GM12864 (cell line): ENCODE measurements around the gene PREP.

ENCODE experiments used
- DNase-seq: peaks from one replicate; pipeline ENCODE4 v3.0.0-alpha.2; 2011; ENCODE audit warnings: low read depth
- H3K4me3 ChIP-seq: 2 replicates; pipeline ENCODE4 v1.5.1; 2011; ENCODE audit warnings: mild to moderate bottlenecking, low read depth, low read length, control low read depth
- TF ChIP-seq, protein P1 (sequence below): IDR thresholded peaks from 2 replicates; pipeline ENCODE4 v1.5.1; 2011; ENCODE audit warnings: low read depth, mild to moderate bottlenecking, moderate library complexity, low read length, control low read depth, inconsistent platforms; ENCODE audit errors: missing control alignments

The PREP gene

DNA sequence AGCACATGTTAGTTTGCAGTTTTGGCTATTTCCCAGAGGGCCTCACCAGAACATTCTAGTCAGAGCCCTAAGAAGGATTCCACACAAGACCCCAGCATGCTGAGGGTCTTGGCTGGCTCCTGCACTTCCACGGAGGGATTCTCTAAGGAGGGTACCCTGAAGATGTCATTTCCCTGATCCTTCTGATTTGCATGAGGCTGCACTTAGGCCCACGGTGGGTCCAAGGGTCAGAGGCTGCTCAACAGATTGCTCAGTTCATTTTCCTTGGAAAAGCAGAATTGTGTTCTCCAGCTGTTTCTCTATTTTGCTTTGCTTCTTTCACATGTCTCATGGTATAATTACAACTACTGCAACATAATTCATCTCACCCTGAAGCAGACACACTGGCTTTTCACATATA is 22.2 kb downstream of the PREP start:
- no peak for DNase-seq
- TF ChIP-seq, protein P1, sequence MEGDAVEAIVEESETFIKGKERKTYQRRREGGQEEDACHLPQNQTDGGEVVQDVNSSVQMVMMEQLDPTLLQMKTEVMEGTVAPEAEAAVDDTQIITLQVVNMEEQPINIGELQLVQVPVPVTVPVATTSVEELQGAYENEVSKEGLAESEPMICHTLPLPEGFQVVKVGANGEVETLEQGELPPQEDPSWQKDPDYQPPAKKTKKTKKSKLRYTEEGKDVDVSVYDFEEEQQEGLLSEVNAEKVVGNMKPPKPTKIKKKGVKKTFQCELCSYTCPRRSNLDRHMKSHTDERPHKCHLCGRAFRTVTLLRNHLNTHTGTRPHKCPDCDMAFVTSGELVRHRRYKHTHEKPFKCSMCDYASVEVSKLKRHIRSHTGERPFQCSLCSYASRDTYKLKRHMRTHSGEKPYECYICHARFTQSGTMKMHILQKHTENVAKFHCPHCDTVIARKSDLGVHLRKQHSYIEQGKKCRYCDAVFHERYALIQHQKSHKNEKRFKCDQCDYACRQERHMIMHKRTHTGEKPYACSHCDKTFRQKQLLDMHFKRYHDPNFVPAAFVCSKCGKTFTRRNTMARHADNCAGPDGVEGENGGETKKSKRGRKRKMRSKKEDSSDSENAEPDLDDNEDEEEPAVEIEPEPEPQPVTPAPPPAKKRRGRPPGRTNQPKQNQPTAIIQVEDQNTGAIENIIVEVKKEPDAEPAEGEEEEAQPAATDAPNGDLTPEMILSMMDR = no peak
- H3K4me3 ChIP-seq = no peak overlapping the region

DNA sequence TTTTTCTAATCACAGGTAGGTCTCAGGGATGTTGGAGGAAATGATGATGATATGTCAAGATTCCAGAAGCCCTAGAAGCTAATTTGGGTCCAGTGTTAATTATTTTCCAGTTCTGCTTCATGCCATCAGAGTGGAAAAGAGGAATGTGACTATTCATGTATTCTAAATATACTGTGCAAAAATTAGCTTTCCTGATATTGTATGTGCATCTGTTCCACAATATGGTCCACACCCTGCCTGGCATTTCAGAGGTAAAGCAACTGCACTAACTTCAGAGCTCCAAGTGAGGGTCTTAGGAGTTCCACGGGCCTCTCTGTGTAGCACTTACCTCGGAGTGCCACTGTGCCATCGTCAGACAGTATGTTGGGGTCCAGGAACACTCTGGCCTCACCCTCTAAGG is 27.1 kb downstream of the PREP start:
- TF ChIP-seq, protein P1 = no peak
- no peak for DNase-seq
- no peak overlapping the region for H3K4me3 ChIP-seq

GRCh38 chr6:105374010-105374420 is 28.9 kb downstream of the PREP start:
- TF ChIP-seq, protein P1 = no peak
- H3K4me3 ChIP-seq = no peak overlapping the region
- no peak for DNase-seq

DNA sequence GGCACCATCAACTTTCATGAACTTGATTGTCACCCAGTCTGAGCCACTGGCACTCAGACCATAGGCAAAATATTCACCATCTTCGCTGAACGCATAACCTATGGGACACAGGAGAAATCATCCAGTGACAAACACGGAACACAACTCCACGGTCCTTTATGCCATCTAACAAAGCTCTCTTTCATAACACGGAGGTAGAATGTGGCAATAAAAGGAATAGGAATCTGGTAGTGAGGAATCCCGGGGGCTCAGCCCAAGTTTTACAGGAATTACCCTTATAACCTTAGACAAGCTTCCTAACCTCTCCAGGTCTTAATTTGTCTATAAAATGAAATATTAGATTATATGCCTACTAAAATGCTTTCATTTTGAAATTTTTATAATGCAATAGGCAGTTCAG is 29.4 kb downstream of the PREP start:
- DNase-seq = no peak
- TF ChIP-seq, protein P1 = no peak

DNA sequence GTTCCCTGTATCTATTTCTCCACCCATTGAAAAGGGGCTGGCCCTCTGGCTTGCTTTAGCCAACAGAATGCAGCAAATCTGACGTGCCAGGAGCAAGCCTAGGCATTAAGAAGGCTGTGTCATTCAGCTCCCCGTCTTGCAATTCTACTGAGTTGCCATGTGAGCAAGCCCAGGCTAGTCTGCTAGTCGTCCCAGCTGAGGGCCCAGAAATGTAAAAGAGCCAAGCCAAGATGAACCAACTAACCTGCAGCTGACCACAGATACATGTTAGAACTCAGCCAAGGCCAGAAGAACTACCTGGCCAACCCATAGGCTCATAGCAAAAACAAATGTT is 30.1 kb downstream of the PREP start:
- no peak overlapping the region for H3K4me3 ChIP-seq
- TF ChIP-seq, protein P1 = no peak
- no peak for DNase-seq

More for the DNA sequence above, 29.4 kb downstream of the PREP start:
- no peak overlapping the region for H3K4me3 ChIP-seq

DNA sequence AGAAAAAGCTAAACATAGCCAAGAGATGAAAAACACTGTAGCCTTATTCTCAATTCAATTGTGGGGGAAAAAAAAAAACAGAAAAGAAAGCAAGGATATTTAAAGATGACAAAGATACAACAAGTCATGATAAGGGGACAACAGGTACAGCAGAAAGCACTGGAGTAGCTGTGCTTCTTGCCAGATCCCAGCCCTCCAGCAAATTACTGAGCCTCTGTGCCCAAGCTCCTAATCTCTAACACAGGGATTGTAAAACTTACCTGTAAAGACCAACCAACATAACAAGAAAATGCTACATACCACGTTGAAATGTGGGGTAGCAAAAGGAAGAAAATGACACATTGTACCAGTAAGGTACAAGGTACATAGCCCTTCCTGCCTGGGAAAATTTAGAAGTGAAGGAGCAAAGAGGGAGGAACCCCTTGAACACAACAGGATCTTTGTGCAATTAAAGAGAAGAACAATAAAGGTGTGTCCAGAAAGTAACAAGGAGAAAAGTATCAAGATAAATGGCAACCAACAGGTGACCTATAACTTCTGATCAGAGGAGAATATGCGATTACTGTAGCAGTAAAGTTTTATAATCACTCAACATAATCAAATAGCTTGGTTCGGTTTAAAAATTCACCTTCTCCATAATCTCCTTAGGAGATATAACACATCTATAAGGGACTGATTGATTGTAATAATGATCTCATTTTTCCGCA is 30.6 kb downstream of the PREP start:
- DNase-seq = no peak
- TF ChIP-seq, protein P1 = no peak

DNA sequence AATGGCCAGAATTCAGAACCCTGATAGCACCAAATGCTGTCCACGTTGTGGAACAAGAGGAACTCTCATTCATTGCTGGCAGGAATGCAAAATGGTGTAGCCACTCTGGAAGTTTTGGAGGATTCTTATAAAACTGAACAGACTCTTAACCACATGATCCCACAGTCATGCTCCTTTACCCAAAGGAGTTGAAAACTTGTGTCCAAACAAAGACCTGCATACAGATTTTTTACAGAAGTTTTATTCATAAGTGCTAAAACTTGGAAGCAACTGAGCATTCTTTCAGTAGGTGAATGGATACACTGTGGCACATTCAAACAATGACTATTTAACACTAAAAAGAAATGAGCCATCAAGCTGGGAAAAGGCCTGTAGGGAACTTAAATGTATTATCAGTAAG is 32.5 kb downstream of the PREP start:
- DNase-seq = no peak
- H3K4me3 ChIP-seq = no peak overlapping the region
- TF ChIP-seq, protein P1 = no peak

More for the DNA sequence above, 30.6 kb downstream of the PREP start:
- no peak overlapping the region for H3K4me3 ChIP-seq
